ENCODE data around the gene VEGFD.
A peak's percentile ranks its signal among the peaks of the same experiment; 100 is the strongest.

The VEGFD gene

DNA sequence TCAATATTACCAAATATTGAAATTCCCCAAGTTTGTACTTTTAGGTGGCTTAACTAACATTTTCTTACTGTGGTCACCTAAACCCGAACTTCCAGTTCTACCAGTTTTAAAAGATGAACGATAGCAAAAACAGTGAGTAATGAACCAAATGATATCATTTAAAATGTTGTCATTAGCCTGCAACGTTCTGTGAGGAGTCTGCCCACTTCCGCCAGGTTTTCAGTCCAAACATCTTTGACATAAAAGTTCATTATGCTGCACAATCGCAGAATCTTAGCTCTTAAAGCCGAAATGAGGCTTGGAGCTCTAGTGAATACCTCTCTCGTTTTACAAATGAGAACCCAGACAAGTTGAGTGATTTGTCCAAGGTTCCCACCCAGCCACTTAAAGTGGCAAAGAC is 49.7 kb downstream of the VEGFD start:
- no peaks in the 10 kb centered on the region for H3K4me1 ChIP-seq (ENCODE audit: control insufficient read depth, insufficient read depth, low read length)
- H3K36me3 ChIP-seq (ENCODE audit: control insufficient read depth in 2 of 2, insufficient read depth in 1 of 2, low read length in 2 of 2), result peaks cover 15% of the 10 kb centered on the region in 2 experiments
- no peak overlapping the region for H3K27ac ChIP-seq (ENCODE audit: extremely low read depth, low read depth, low read length)
- TF ChIP-seq ZNF76 (tag by site-specific recombination; IDR thresholded peaks at IDR 0.05; ENCODE audit: borderline replicate concordance, low read depth), result no peak
- H3K9me3 ChIP-seq (ENCODE audit: control insufficient read depth, insufficient read depth, low read depth, low read length), result no peaks in the 10 kb centered on the region
- CTCF ChIA-PET, result no interaction called here
- POLR2A ChIA-PET, result interaction anchor here (0.7 kb wide), 1 partner anchor 330 kb away, joined by 3 read pairs; no protein-coding TSS in a partner anchor
- peak overlapping the region; percentile 64 for H3K4me3 ChIP-seq (ENCODE audit: low read depth, low read length)

DNA sequence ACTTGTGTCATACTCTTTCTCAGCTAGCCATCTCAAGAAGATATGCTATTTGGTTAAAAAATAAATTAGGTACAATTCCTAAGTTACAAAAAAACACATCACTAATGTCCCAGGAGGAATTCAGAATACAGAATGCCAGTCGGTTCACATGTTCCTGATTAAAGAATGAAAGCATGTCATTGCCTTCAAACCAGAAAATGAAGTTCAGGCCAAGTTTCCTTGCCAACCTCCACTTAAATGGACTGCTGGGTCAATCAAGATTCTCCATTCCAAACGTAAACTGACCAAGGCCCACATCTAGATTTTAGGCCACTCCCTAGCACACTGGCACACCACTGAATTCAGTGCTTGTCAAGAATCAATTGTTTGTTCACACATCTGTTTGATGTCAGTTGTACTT is 55.4 kb downstream of the VEGFD start:
- Histone ChIP-seq H3K4me3 (ENCODE audit: low read depth, low read length) (no peak overlapping the region), H3K36me3 (ENCODE audit: control insufficient read depth in 2 of 2, insufficient read depth in 1 of 2, low read length in 2 of 2) (peaks cover 15 to 33% of the 10 kb centered on the region in 2 experiments), H3K9me3 (ENCODE audit: control insufficient read depth, insufficient read depth, low read depth, low read length) (no peaks in the 10 kb centered on the region), H3K27ac (ENCODE audit: extremely low read depth, low read depth, low read length) (no peak overlapping the region), H3K4me1 (ENCODE audit: control insufficient read depth, insufficient read depth, low read length) (no peaks in the 10 kb centered on the region)
- ChIA-PET POLR2A (no interaction called here), CTCF (interaction anchor here (0.5 to 1.2 kb wide), 2 partner anchors 15 to 236 kb away, joined by 4 to 8 read pairs; no protein-coding TSS in a partner anchor)
- TF ChIP-seq ZNF239 (tag by site-specific recombination; IDR thresholded peaks at IDR 0.05), result no peak
- TF ChIP-seq ZNF112 (tag by site-specific recombination; IDR thresholded peaks at IDR 0.05), result no peak
- no peak for TF ChIP-seq ZNF114 (tag by site-specific recombination; IDR thresholded peaks at IDR 0.05)
- TF ChIP-seq PRDM1 (tag by site-specific recombination; IDR thresholded peaks at IDR 0.05), result no peak
- TF ChIP-seq, protein P1, sequence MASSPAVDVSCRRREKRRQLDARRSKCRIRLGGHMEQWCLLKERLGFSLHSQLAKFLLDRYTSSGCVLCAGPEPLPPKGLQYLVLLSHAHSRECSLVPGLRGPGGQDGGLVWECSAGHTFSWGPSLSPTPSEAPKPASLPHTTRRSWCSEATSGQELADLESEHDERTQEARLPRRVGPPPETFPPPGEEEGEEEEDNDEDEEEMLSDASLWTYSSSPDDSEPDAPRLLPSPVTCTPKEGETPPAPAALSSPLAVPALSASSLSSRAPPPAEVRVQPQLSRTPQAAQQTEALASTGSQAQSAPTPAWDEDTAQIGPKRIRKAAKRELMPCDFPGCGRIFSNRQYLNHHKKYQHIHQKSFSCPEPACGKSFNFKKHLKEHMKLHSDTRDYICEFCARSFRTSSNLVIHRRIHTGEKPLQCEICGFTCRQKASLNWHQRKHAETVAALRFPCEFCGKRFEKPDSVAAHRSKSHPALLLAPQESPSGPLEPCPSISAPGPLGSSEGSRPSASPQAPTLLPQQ (tag by site-specific recombination; IDR thresholded peaks at IDR 0.05), result no peak
- no peak for TF ChIP-seq TRIM28 (IDR thresholded peaks at IDR 0.05; ENCODE audit: borderline replicate concordance, low read length)
- TF ChIP-seq ZNF596 (tag by site-specific recombination; IDR thresholded peaks at IDR 0.05), result no peak

DNA sequence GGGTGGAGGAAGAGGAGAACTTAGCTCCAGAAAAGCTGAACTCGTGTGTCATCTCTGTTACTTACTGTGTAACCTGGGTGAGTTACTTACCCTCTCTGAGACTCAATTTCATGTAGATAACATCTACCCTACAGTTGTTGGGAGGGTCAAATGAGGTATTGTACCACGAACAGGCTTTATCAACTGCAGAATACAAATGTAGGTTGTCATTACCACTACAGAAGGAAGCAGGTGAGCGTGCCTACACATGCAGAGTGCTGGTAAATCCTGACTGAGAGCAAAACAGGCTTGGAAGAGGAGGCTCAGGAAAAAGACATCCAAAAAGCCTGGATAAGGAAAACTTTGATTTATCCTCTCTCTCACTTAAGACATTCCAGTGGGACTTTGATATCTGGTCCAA is 56.1 kb downstream of the VEGFD start:
- POLR2A ChIA-PET, result no interaction called here
- Histone ChIP-seq H3K9me3 (ENCODE audit: control insufficient read depth, insufficient read depth, low read depth, low read length) (no peaks in the 10 kb centered on the region), H3K36me3 (ENCODE audit: control insufficient read depth in 2 of 2, insufficient read depth in 1 of 2, low read length in 2 of 2) (peaks cover 11 to 35% of the 10 kb centered on the region in 2 experiments), H3K4me3 (ENCODE audit: low read depth, low read length) (no peak overlapping the region), H3K4me1 (ENCODE audit: control insufficient read depth, insufficient read depth, low read length) (no peaks in the 10 kb centered on the region), H3K27ac (ENCODE audit: extremely low read depth, low read depth, low read length) (no peak overlapping the region)
- no peak for TF ChIP-seq ZNF654 (tag by site-specific recombination; IDR thresholded peaks at IDR 0.05; ENCODE audit: low read depth)
- TF ChIP-seq ZNF335 (tag by site-specific recombination; conservative IDR thresholded peaks at IDR 0.05), result no peak
- no peak for TF ChIP-seq ZFP69B (tag by site-specific recombination; IDR thresholded peaks at IDR 0.05)
- no peak for TF ChIP-seq TCF7L2 (IDR thresholded peaks at IDR 0.05; ENCODE audit: borderline replicate concordance, low read depth, low read length)
- no peak for TF ChIP-seq ZNF777 (tag by site-specific recombination; IDR thresholded peaks at IDR 0.05; ENCODE audit: borderline replicate concordance)
- TF ChIP-seq ZNF221 (tag by site-specific recombination; IDR thresholded peaks at IDR 0.05; ENCODE audit: borderline replicate concordance), result no peak
- no peak for TF ChIP-seq ZNF24 (tag by site-specific recombination; IDR thresholded peaks at IDR 0.05)
- TF ChIP-seq ZNF184 (tag by site-specific recombination; IDR thresholded peaks at IDR 0.05), result no peak
- no peak for TF ChIP-seq ZSCAN30 (tag by site-specific recombination; IDR thresholded peaks at IDR 0.05)
- no peak for TF ChIP-seq YY1 (tag by site-specific recombination; IDR thresholded peaks at IDR 0.05)
- no peak for TF ChIP-seq ZSCAN23 (tag by site-specific recombination; IDR thresholded peaks at IDR 0.05)
- TF ChIP-seq, protein P2, sequence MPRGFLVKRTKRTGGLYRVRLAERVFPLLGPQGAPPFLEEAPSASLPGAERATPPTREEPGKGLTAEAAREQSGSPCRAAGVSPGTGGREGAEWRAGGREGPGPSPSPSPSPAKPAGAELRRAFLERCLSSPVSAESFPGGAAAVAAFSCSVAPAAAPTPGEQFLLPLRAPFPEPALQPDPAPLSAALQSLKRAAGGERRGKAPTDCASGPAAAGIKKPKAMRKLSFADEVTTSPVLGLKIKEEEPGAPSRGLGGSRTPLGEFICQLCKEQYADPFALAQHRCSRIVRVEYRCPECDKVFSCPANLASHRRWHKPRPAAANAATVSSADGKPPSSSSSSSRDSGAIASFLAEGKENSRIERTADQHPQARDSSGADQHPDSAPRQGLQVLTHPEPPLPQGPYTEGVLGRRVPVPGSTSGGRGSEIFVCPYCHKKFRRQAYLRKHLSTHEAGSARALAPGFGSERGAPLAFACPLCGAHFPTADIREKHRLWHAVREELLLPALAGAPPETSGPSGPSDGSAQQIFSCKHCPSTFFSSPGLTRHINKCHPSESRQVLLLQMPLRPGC (tag by site-specific recombination; IDR thresholded peaks at IDR 0.05), result no peak
- CTCF ChIA-PET, result interaction anchor here (0.5 kb wide), 1 partner anchor 15 kb away, joined by 4 read pairs; no protein-coding TSS in a partner anchor

All from HEK293 (cell line).